Activated CD4-positive, alpha-beta T cell treated with anti-CD3 and anti-CD28 coated beads, Interleukin-10, Interleukin-2, amounts not matched to agents 100 ng/mL and 50 ng/mL, durations not matched to agents 16 hours and 8 hours (primary cell): ENCODE data around the gene RUNX3.

ENCODE experiments used
- DNase-seq: peaks from one replicate; pipeline ENCODE4 v3.0.0-alpha.2; 2020

Gene RUNX3

GRCh38 chr1:24878775-24879742, 51.0 kb downstream of the RUNX3 start:
- DNase-seq = no peak

DNA sequence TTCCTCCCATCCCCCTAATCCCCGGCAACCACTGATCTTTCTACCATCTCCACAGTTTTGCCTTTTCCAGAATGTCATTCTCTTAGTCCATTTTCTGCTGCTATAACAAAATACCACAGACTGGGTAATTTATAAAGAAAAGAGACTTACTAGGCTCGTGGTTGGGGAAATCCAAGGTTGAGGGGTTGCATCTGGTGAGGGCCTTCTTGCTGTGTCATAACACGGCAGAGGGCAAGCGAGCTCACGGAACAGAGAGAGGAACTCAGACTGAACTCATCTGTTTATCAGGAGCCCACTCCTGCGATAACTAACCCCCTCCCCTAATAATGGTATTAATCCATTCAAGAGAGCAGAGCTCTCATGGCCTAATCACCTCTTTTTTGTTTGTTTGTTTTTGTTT, 52.0 kb downstream of the RUNX3 start:
- DNase-seq = no peak

DNA sequence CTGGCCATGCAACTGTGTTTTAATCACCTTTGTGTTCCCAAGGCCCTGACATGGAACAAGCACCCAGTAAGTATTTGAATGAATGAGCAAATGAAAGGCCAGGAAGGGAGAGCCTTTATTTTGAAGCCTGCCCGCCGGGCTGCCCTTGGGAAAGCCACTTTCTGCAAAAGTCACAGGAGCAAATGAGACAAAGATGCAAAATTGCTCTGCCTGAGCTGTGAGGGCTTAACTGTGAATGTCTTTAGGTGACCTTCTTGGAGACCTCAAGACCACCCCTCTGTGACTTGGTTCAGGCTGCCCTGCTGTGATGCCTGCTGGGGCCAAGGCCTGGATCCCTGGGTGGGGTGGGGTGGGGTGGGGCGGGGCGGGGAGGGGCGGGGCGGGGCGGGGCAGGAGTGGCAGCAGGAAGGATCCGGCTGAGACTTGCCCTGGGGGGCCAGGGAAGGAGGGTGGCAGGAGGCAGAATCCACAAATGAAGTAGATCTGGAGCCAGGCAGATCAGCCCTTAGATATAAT, 54.0 kb downstream of the RUNX3 start:
- no peak for DNase-seq

DNA sequence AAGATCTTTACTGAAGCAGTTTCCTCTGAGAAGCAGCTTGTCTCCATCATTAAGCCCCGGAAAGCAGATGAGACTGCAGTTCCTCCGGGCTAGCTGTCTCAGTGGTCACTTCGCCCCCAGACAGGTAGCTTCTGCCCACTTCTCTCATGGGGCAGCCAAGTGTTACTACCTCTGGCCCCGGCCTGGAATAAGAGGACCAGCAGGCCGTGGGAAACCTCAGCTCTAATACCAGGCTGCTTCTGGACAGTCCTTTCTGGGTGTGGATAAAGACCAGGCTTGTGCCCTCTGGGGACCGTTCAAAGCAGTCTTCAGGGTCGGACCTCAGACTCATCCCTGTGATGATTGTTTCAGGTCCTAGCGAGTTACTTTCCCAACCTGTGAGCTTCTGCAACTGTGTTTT, 54.8 kb downstream of the RUNX3 start:
- DNase-seq = no peak

DNA sequence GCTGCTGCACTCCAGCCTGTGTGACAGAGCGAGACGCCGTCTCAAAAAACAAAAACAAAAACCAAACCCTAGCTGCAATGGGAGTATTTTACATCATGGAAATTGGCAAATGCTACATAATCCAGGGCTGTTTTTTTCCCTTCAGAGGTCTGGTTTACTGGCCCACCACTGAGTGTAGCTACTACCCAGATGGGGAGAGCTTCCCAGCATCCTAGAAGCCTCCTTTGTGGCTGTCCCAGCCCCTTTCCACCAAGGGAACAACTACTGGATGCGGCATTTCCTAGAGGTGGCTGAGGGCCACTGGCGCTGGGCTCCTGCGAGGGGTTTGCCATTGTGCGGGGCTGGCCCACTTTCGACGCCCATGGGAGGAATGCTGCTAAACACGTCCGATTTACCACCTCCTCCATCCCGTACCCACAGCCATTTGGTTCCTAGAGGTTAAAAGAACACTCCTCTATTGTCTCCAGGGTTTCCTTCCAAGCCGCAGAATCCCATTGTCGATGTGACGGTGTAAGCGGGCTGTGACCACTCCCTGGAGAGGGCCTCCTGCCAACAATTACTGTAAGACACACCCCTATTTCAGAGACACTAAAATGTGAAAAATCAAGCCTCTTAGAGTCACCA, 55.4 kb downstream of the RUNX3 start:
- DNase-seq = no peak

GRCh38 chr1:24874056-24874455, 56.0 kb downstream of the RUNX3 start:
- no peak for DNase-seq

GRCh38 chr1:24873148-24873547, 56.9 kb downstream of the RUNX3 start:
- DNase-seq = no peak

GRCh38 chr1:24872061-24872850, 57.8 kb downstream of the RUNX3 start:
- no peak for DNase-seq

- DNase-seq = no peak
These were observed 58.7 kb downstream of the RUNX3 start for GRCh38 chr1:24871306-24871901.

GRCh38 chr1:24870551-24871195, 59.4 kb downstream of the RUNX3 start:
- no peak for DNase-seq

DNA sequence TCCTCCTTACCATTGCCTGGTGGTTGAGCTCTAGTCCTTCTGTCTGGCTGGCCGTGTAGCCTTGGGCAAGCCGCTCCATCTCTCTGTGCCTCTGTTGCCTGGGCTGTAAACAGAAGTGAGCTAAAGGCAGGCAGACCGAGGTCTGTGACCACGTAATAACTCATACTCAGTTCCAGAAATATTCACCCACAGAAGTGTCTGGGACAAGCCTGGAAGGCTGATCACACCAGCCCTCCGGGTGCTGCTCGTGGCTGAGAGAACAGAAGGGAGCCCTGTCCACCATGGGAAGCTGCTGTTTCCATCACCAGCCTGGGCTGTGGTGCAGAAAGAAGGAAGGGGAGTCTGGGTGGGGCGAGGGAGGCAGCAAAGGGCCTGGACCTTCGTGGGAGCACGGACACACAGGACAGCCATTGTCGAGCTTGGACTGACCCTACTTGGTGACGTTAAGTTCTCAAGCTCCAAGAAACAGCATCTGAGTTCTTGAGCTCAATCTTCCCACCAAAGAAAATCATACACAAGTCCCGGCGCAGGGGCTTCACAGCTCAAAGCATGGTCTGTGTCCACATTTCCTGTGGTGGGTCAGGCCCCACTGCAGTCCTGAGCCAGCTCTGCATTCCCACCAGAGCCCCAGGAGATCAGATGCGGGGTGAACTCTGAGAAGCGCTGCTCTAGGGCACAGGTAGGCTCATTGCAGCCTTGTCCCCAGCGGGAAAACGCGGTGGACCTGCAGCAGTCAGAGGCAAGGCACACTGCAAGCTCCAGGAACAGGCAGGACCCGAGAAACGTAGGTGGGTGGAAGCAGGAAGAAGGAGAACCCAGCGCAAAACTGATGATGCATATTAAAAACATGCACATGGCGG, 61.8 kb downstream of the RUNX3 start:
- DNase-seq = no peak

DNA sequence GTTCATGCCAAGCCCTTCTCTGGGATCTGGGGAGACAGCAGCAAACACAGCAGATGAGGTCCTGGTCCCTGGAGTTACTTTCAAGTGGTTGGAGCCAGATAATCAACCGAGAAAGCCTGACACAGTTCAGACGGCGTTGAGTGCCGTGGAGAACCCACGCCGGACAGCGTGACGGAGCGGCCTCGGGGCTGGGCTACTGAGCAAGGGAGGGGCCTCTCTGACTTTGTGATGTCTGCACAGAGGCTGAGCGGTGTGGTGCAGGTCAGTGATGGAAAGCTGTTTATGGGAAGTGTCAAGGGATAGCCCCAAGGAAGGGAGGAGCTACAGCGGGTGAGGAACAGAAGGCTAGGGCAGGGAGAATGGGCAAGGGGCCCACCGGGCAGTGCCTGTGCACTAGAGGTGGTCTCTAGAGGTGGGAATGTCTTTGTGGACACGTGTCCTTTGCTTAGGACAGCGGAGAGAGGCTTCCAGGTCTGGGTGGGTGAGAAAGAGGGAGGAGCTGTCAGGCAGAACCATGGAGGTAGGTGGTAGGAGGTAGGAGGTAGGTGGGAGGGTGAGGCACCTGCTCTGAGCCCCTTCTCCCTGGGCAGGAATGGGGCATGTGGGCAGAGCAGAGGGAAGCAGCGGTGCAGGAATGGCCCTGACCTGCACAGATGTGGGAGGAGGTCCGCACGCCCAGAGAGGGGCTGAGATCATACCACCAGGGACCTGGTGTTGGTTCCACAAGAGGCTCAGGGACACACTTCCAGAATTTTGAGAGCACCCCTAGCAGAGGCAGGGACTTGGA, 62.8 kb downstream of the RUNX3 start:
- no peak for DNase-seq

DNA sequence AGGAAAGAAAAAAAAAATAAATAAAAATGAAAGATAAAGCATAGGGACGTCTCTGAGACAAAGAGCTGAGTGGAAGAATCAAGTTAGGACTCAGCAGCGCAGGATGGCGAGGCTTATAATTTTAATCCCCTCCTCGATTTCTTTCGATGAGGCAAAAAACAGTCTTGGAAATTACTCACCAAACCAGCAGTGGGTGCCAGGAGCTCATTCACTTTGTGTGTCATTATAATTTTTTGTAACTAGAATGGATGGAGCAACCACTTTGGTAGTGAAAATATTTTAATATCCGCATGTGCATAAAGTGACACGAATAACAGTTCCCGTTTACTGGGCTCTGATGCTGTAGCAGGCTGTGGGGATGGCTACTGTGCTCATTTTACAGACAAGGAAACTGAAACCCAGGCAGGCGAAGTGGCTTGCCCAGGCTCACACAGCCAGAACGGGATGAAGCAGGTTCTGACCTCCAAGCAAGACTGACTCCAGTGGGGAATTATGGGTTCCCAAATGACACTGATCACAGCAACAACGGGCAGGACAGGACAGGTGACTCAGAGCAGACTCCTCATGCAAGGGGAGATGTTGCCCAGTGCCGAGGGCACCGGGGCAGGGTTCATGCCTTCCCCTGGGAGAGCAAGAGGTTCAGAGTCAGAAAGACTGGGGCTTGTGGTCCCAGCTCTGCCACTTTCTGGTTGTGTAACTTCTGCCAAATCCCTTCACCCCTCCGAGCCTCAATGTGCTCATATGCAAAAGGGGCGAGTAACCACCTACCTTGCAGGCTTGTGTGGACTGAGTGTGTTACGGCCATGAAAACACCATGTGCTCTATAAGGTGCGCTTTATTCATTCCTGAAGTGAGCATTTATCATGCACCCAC, 63.6 kb downstream of the RUNX3 start:
- no peak for DNase-seq

- no peak for DNase-seq
These were observed 64.5 kb downstream of the RUNX3 start for GRCh38 chr1:24865587-24865986.

- DNase-seq = no peak
These were observed 64.9 kb downstream of the RUNX3 start for GRCh38 chr1:24865168-24865567.

DNA sequence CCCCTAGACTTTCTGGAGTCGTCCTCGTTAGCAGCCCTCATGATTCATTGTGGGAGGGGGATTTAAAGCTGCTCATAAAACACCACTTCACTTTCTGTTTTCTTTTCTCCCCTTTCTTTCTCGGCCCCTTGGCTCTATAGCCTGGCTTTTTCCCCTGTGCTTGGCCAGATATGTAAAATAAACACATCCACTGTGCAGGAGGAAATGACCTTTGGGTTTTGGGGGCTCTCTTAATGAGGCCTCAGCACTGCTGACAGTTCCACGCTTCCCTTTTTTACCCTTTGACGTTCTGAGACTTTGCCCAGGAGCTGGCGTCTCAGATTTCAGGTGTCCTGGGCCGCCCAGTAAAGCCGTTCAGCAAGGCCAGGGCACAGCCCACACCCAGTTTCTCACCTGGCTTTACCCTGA, 65.7 kb downstream of the RUNX3 start:
- no peak for DNase-seq

DNA sequence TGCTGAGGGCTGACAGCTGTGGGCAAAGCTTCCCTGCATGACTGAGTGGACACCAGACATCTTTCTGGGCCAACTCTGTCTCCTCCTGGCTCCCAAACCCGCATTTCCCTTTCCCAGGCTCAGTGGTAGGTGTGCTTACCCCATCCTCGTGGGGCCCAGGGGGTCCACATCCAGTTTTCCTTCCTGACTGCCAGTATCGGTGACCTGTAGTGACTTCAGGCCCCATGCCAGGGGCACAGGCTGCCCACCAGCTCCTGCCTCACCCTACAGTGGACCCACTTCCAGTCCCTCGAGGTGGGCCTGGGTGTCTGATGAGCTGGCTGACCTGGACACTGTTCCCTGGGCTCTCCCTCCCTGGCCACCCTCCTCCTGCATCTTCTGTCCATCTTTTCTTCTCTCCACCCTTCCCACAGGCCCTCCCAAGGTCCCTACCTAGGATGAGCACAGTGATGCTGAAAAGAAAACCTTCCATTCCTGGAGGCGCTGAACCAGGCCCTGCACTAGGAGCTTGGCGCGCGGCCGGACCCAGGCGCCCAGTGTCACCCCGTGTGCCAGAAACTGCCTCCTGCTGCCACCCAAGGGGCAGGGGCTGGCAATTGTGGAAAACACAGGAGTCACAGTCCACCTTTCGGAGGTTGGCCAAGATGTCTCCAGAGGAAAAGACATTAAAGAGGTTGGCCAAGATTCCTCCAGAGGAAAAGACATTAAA, 67.1 kb downstream of the RUNX3 start:
- DNase-seq = no peak

DNA sequence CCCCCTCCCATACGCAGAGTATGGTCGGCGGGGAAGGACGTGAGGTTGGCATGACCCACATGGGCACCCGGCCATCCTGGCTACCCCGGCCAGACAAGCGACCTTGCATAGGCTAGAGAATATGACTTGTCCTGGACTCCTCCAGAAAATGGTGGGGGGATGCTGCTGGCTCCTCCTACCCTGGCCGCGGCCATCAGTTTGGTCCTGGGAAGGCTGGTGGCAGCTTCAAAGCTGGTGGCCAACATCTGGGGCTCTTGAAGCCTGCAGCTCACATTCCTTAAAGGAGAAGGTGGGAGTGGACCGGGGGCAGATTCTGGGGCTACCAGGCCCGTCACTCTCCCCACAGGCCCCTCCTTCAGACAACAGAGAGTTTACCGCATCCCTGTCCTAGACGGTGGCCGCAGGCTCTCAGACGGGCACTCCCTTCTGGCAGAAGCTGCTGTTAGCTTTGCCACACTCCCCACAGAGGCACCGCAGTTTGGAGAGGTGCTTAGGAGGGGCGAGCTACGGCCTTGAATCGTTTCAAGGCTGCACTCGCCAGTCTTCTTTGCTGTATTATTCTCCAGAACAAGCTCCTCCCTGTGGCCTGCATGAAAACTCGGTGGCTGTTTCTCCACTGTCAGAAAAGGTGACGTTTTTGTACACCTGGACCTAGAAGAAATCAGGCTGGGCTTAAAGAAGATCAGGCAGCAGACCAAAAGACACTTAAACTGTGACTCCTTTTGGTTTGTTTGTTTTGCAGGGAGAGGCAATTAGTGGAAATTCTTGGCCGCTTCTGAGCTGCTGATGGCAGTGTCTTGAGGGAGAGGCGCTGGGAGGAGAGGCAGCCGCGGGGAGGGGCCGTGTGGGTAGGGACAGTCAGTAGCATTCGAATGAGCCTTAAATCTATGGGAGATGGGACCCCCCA, 68.0 kb downstream of the RUNX3 start:
- DNase-seq = no peak
